ENCODE results near the gene SMYD3.

GRCh38 chr1:246384616-246385015, 122.5 kb downstream of the SMYD3 start:
- no peak for TF ChIP-seq CTCF (IDR thresholded peaks at IDR 0.05 in 2 of 3, conservative IDR thresholded peaks at IDR 0.05 in 1 of 3; ENCODE audit: insufficient read depth in 2 of 3, low read depth in 1 of 3, low read length in 3 of 3)
- TF ChIP-seq TCF7L2 (IDR thresholded peaks at IDR 0.05; ENCODE audit: low read depth, low read length) = no peak
- no peak for TF ChIP-seq ZNF740 (CRISPR knock-in tag; IDR thresholded peaks at IDR 0.05)
- TF ChIP-seq ZNF740 (tag; IDR thresholded peaks at IDR 0.05) = no peak
- no peak for TF ChIP-seq ILK (tag; IDR thresholded peaks at IDR 0.05; ENCODE audit: borderline replicate concordance, low read depth)
- no peak for TF ChIP-seq ETS1 (conservative IDR thresholded peaks at IDR 0.05; ENCODE audit: control insufficient read depth, low read depth, low read length)

Data from K562 (cell line).